Neural cell (in vitro differentiated cells): ENCODE results near the gene DNAJC18. TPM values are rescaled to one million over a fixed set of nuclear protein-coding genes. Genes with fewer than 3 reads are reported as not detected.
"Not testable (repeated sequence)": the region's sequence is repeated elsewhere in the genome, so short reads cannot be mapped to it uniquely, and the experiment has no call there.

ENCODE experiments used
- H2AFZ ChIP-seq: fragments of 200-600, 300-800 bp; sonication (generic), shearing (Covaris generic); 2 replicates; pipeline ENCODE4 v1.6.0; 2014; ENCODE audit warnings: low read depth, mild to moderate bottlenecking, antibody characterized with exemption, low read length, moderate library complexity
- H3F3A ChIP-seq: fragments of 200-600 bp; shearing (Covaris generic); 2 replicates; pipeline ENCODE4 v1.6.1; 2016; ENCODE audit warnings: mild to moderate bottlenecking, moderate library complexity, mixed read lengths, antibody characterized with exemption, low read length; ENCODE audit not compliant: insufficient read depth, poor library complexity, severe bottlenecking
- H3K27ac ChIP-seq: fragments of 200-600, 300-800 bp; sonication (generic), shearing (Covaris generic); 2 replicates; pipeline ENCODE4 v1.5.1; 2014; ENCODE audit warnings: mild to moderate bottlenecking, low read length, moderate library complexity
- H3K27me3 ChIP-seq: fragments of 300-800, 200-600 bp; sonication (generic), shearing (Covaris generic); 2 replicates; pipeline ENCODE4 v1.6.0; 2014; ENCODE audit warnings: mild to moderate bottlenecking, low read depth, low read length, moderate library complexity; ENCODE audit not compliant: insufficient read depth
- H3K36me3 ChIP-seq: fragments of 300-800, 200-600 bp; sonication (generic), shearing (Covaris generic); 2 replicates; pipeline ENCODE4 v1.5.1; 2014; ENCODE audit warnings: mild to moderate bottlenecking, antibody characterized with exemption, low read length, moderate library complexity; ENCODE audit not compliant: insufficient read depth
- H3K4me2 ChIP-seq: fragments of 300-800, 200-600 bp; sonication (generic), shearing (Covaris generic); 2 replicates; pipeline ENCODE4 v1.6.0; 2014; ENCODE audit warnings: mild to moderate bottlenecking, low read length
- H3K4me3 ChIP-seq: fragments of 300-800, 200-600 bp; sonication (generic), shearing (Covaris generic); 2 replicates; pipeline ENCODE4 v1.5.1; 2014; ENCODE audit warnings: mild to moderate bottlenecking, low read length, moderate library complexity
- H3K79me2 ChIP-seq: fragments of 200-600 bp; shearing (Covaris generic); replicated peaks from 2 replicates; pipeline ENCODE4 v1.6.0; 2014; ENCODE audit warnings: mild to moderate bottlenecking, low read length, moderate library complexity; ENCODE audit not compliant: insufficient read depth
- H3K9ac ChIP-seq: fragments of 300-800, 200-600 bp; sonication (generic), shearing (Covaris generic); 2 replicates; pipeline ENCODE4 v1.6.1; 2016; ENCODE audit warnings: mild to moderate bottlenecking, low read length, mixed read lengths
- H3K9me2 ChIP-seq: fragments of 200-600 bp; shearing (Covaris generic); 2 replicates; pipeline ENCODE4 v1.6.1; 2016; ENCODE audit warnings: mild to moderate bottlenecking, low read length, mixed read lengths; ENCODE audit not compliant: insufficient read depth
- H3K9me3 ChIP-seq: fragments of 200-600, 300-800 bp; sonication (generic), shearing (Covaris generic); 2 replicates; pipeline ENCODE4 v1.6.1; 2016; ENCODE audit warnings: mild to moderate bottlenecking, mixed run types, low read length, moderate library complexity, mixed read lengths
- H4K20me1 ChIP-seq: fragments of 200-600 bp; shearing (Covaris generic); 2 replicates; pipeline ENCODE4 v1.6.1; 2016; ENCODE audit warnings: mild to moderate bottlenecking, mixed run types; ENCODE audit not compliant: insufficient read depth
- EP300 ChIP-seq: fragments of 450-650 bp; conservative IDR thresholded peaks from 2 replicates; pipeline ENCODE4 v1.6.1; 2014; ENCODE audit warnings: antibody characterized with exemption, mild to moderate bottlenecking, moderate library complexity; ENCODE audit not compliant: poor library complexity, severe bottlenecking
- EZH2 ChIP-seq: fragments of 200-600, 300-800 bp; shearing (Covaris generic), sonication (generic); IDR thresholded peaks from 2 replicates; pipeline ENCODE4 v1.6.1; 2014; ENCODE audit warnings: antibody characterized with exemption, low read length, borderline replicate concordance, mild to moderate bottlenecking; ENCODE audit not compliant: insufficient read depth, poor library complexity, severe bottlenecking
- MXI1 ChIP-seq: fragments of 450-650 bp; conservative IDR thresholded peaks from 2 replicates; pipeline ENCODE4 v1.6.1; 2014; ENCODE audit warnings: antibody characterized with exemption, mild to moderate bottlenecking; ENCODE audit not compliant: poor library complexity, severe bottlenecking
- POLR2AphosphoS5 ChIP-seq: IDR thresholded peaks from 2 replicates; pipeline ENCODE4 v1.6.1; 2012
- RAD21 ChIP-seq: fragments of 450-650 bp; conservative IDR thresholded peaks from 2 replicates; pipeline ENCODE4 v1.6.1; 2014; ENCODE audit warnings: antibody characterized with exemption, mild to moderate bottlenecking, moderate library complexity
- SMC3 ChIP-seq: fragments of 450-650 bp; conservative IDR thresholded peaks from 2 replicates; pipeline ENCODE4 v1.6.1; 2014; ENCODE audit warnings: antibody characterized with exemption, mild to moderate bottlenecking, moderate library complexity; ENCODE audit not compliant: poor library complexity
- TAF1 ChIP-seq: IDR thresholded peaks from 2 replicates; pipeline ENCODE4 v1.6.1; 2012; ENCODE audit warnings: low read depth
- polyA plus RNA-seq: library from polyadenylated mRNA; depleted of rRNA; stranded (reverse); fragments of >200 nt; gene quantifications from 2 replicates; pipeline ENCODE4 v1.2.3, GENCODE V29; 2014
- TF ChIP-seq, protein P1 (sequence below): IDR thresholded peaks from 2 replicates; pipeline ENCODE4 v1.6.1; 2012; ENCODE audit warnings: borderline replicate concordance
- TF ChIP-seq, protein P2 (sequence below): fragments of 450-650 bp; IDR thresholded peaks from 2 replicates; pipeline ENCODE4 v1.5.1; 2014; ENCODE audit warnings: antibody characterized with exemption, mild to moderate bottlenecking, moderate library complexity; ENCODE audit not compliant: poor library complexity, severe bottlenecking

Gene DNAJC18
- polyA plus RNA-seq, 1 donor from 2014 or later, result 44.4 TPM

GRCh38 chr5:139443831-139444453, 4.6 kb upstream of the DNAJC18 start:
- Histone ChIP-seq H3K9me3 (no peaks in the 10 kb centered on the region), H3K4me3 (peak overlapping the region; percentile 52), H3K27me3 (no peaks in the 10 kb centered on the region), H3K9me2 (no peaks in the 10 kb centered on the region), H3K4me2 (peak overlapping the region; percentile 46), H4K20me1 (no peaks in the 10 kb centered on the region), H3K9ac (peak overlapping the region; percentile 65), H3K36me3 (no peaks in the 10 kb centered on the region), H3K79me2 (no peaks in the 10 kb centered on the region), H3F3A (no peaks in the 10 kb centered on the region), H3K27ac (peak overlapping the region; percentile 98), H2AFZ (no peak overlapping the region)
- TF ChIP-seq, protein P1, sequence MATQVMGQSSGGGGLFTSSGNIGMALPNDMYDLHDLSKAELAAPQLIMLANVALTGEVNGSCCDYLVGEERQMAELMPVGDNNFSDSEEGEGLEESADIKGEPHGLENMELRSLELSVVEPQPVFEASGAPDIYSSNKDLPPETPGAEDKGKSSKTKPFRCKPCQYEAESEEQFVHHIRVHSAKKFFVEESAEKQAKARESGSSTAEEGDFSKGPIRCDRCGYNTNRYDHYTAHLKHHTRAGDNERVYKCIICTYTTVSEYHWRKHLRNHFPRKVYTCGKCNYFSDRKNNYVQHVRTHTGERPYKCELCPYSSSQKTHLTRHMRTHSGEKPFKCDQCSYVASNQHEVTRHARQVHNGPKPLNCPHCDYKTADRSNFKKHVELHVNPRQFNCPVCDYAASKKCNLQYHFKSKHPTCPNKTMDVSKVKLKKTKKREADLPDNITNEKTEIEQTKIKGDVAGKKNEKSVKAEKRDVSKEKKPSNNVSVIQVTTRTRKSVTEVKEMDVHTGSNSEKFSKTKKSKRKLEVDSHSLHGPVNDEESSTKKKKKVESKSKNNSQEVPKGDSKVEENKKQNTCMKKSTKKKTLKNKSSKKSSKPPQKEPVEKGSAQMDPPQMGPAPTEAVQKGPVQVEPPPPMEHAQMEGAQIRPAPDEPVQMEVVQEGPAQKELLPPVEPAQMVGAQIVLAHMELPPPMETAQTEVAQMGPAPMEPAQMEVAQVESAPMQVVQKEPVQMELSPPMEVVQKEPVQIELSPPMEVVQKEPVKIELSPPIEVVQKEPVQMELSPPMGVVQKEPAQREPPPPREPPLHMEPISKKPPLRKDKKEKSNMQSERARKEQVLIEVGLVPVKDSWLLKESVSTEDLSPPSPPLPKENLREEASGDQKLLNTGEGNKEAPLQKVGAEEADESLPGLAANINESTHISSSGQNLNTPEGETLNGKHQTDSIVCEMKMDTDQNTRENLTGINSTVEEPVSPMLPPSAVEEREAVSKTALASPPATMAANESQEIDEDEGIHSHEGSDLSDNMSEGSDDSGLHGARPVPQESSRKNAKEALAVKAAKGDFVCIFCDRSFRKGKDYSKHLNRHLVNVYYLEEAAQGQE, result peak; percentile 99
- no peak for TF ChIP-seq TAF1
- TF ChIP-seq RAD21, result peak; percentile 54
- TF ChIP-seq, protein P2, sequence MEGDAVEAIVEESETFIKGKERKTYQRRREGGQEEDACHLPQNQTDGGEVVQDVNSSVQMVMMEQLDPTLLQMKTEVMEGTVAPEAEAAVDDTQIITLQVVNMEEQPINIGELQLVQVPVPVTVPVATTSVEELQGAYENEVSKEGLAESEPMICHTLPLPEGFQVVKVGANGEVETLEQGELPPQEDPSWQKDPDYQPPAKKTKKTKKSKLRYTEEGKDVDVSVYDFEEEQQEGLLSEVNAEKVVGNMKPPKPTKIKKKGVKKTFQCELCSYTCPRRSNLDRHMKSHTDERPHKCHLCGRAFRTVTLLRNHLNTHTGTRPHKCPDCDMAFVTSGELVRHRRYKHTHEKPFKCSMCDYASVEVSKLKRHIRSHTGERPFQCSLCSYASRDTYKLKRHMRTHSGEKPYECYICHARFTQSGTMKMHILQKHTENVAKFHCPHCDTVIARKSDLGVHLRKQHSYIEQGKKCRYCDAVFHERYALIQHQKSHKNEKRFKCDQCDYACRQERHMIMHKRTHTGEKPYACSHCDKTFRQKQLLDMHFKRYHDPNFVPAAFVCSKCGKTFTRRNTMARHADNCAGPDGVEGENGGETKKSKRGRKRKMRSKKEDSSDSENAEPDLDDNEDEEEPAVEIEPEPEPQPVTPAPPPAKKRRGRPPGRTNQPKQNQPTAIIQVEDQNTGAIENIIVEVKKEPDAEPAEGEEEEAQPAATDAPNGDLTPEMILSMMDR, result peak; percentile 21
- TF ChIP-seq SMC3, result peak; percentile 47
- TF ChIP-seq EZH2, result no peak
- peak; percentile 58 for TF ChIP-seq POLR2AphosphoS5
- peak; percentile 88 for TF ChIP-seq EP300
- TF ChIP-seq MXI1, result peak; percentile 53

DNA sequence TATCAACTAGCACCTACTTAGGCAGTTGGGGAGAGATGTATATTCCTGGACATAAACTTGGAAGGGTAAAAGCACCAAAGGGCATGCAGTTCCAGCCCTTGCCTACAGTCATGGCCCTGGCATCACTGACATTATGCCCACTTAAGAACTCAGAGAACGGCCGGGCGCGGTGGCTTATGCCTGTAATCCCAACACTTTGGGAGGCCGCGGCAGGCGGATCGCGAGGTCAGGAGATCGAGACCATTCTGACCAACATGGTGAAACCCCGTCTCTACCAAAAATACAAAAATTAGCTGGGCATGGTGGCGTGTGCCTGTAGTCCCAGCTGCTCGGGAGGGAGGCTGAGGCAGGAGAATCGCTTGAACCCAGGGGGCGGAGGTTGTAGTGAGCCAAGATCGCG, 1.1 kb upstream of the DNAJC18 start:
- not testable (repeated sequence) for H3K9ac ChIP-seq, H4K20me1 ChIP-seq, H3F3A ChIP-seq, H3K9me3 ChIP-seq, H3K27ac ChIP-seq, H3K27me3 ChIP-seq, H3K79me2 ChIP-seq, H2AFZ ChIP-seq, H3K9me2 ChIP-seq, H3K4me3 ChIP-seq, H3K4me2 ChIP-seq, H3K36me3 ChIP-seq

- H3K9ac ChIP-seq, result peak overlapping the region; percentile 95
These were observed 665 bp downstream of the DNAJC18 start for GRCh38 chr5:139438707-139439012.

More at GRCh38 chr5:139438707-139439012, 665 bp downstream of the DNAJC18 start:
- Histone ChIP-seq H3K36me3 (no peaks in the 10 kb centered on the region), H2AFZ (peak overlapping the region; percentile 83), H3K9me3 (no peaks in the 10 kb centered on the region), H3F3A (no peaks in the 10 kb centered on the region), H3K27me3 (no peaks in the 10 kb centered on the region), H3K27ac (peak overlapping the region; percentile 89), H3K79me2 (peaks cover 3% of the 10 kb centered on the region), H4K20me1 (no peaks in the 10 kb centered on the region), H3K9me2 (no peaks in the 10 kb centered on the region), H3K4me2 (peak overlapping the region; percentile 98), H3K4me3 (peak overlapping the region; percentile 85)
- TF ChIP-seq EZH2 (no peak), POLR2AphosphoS5 (no peak), MXI1 (no peak), TAF1 (no peak), RAD21 (no peak), EP300 (no peak), SMC3 (no peak)
- TF ChIP-seq, protein P2, result no peak
- TF ChIP-seq, protein P1, result no peak
